GM21528 (cell line): Measurements from ENCODE around the gene DNAJC7.

Experiments used
- ATAC-seq: cut with Tn5 transposase; IDR thresholded peaks from one replicate; pipeline ENCODE4 v1.9.1; 2021; ENCODE audit warnings: mild to moderate bottlenecking, moderate library complexity; ENCODE audit not compliant: unreplicated experiment, low FRiP score

Gene DNAJC7

GRCh38 chr17:41930009-41930832 lies 87.0 kb downstream of the DNAJC7 start, which contains the start of gene ODAD4:
ODAD4 (plus strand) TSS chr17:41930617; CDS start chr17:41930724, 107 bp downstream.
- peak; percentile 87 for ATAC-seq

- no peak for ATAC-seq
Measured at GRCh38 chr17:41928693-41929251, 88.5 kb downstream of the DNAJC7 start.
